Sigmoid colon (tissue), 4 donors: Measurements from ENCODE around the gene ARRB1.

Experiments
- EP300 ChIP-seq, 4 donors: sonication (generic); formaldehyde crosslinking; IDR thresholded peaks; one replicate each; pipeline ENCODE4 v1.6.1; 2017; ENCODE audit warnings: antibody characterized with exemption in 4 of 4
- POLR2A ChIP-seq, 2 donors: fragments of 450-650 bp; IDR thresholded peaks; one replicate each; pipeline ENCODE4 v1.6.1; 2016; ENCODE audit warnings: antibody characterized with exemption in 2 of 2, mild to moderate bottlenecking in 2 of 2, moderate library complexity in 2 of 2
- POLR2AphosphoS5 ChIP-seq, 4 donors: sonication (generic); formaldehyde crosslinking; IDR thresholded peaks; one replicate each; pipeline ENCODE4 v1.6.1; 2017; ENCODE audit warnings: antibody characterized with exemption in 4 of 4
- TF ChIP-seq, protein P1 (sequence below), 4 experiments: fragments of 450-650 bp in 3 of 4; fragments of 200-600 bp in 1 of 4; IDR thresholded peaks; one replicate each; pipeline ENCODE4 v1.5.1; 2016 to 2019; ENCODE audit warnings: antibody characterized with exemption in 4 of 4, mild to moderate bottlenecking in 3 of 4, moderate library complexity in 2 of 4

DNA sequence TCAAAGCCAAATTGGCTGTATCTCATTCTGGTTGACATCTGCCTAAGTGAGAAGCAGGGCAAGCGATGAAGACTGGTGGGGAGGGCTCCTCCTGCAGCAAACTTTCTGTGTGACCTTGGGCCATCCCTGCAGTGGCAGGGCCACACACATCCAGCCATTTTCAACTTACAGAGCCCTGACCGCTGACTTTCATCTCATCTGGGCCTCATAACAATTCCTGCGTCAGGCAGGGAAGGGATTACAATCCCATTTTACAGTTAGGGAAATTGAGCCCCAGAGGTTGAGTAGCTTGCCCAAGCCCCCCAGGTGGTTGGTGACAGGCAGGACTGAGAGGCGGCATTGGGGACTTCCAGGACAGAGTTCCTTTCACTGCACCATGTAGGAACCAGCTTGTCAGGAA, 89.0 kb downstream of the ARRB1 start:
- TF ChIP-seq, protein P1, sequence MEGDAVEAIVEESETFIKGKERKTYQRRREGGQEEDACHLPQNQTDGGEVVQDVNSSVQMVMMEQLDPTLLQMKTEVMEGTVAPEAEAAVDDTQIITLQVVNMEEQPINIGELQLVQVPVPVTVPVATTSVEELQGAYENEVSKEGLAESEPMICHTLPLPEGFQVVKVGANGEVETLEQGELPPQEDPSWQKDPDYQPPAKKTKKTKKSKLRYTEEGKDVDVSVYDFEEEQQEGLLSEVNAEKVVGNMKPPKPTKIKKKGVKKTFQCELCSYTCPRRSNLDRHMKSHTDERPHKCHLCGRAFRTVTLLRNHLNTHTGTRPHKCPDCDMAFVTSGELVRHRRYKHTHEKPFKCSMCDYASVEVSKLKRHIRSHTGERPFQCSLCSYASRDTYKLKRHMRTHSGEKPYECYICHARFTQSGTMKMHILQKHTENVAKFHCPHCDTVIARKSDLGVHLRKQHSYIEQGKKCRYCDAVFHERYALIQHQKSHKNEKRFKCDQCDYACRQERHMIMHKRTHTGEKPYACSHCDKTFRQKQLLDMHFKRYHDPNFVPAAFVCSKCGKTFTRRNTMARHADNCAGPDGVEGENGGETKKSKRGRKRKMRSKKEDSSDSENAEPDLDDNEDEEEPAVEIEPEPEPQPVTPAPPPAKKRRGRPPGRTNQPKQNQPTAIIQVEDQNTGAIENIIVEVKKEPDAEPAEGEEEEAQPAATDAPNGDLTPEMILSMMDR (IDR thresholded peaks at IDR 0.05): no peak
- TF ChIP-seq POLR2AphosphoS5 (IDR thresholded peaks at IDR 0.05) (no peak), POLR2A (IDR thresholded peaks at IDR 0.05) (no peak), EP300 (IDR thresholded peaks at IDR 0.05) (no peak)
